GM21619 (cell line): Measurements from ENCODE around the gene ATP6V1C2.
"Not testable (repeated sequence)": the region's sequence is repeated elsewhere in the genome, so short reads cannot be mapped to it uniquely, and the experiment has no call there.

Experiments used
- ATAC-seq: cut with Tn5 transposase; IDR thresholded peaks from one replicate; pipeline ENCODE4 v1.9.1; 2021; ENCODE audit not compliant: unreplicated experiment

ATP6V1C2 gene

GRCh38 chr2:10811517-10811916 is 90.1 kb downstream of the ATP6V1C2 start:
- no peak for ATAC-seq

GRCh38 chr2:10812362-10813162 is 91.1 kb downstream of the ATP6V1C2 start, which contains the start of gene PDIA6:
Gene PDIA6, minus strand, starts transcription at chr2:10812785. Its CDS starts 89 bp downstream, at chr2:10812696.
- peak; percentile 89 for ATAC-seq

- not testable (repeated sequence) for ATAC-seq
Observed at GRCh38 chr2:10813163-10814138, 92.0 kb downstream of the ATP6V1C2 start.

- ATAC-seq: no peak
Observed at GRCh38 chr2:10814142-10814541, 92.7 kb downstream of the ATP6V1C2 start.

- no peak for ATAC-seq
Observed at GRCh38 chr2:10814571-10815331, 93.3 kb downstream of the ATP6V1C2 start.

GRCh38 chr2:10817413-10817812 is 96.0 kb downstream of the ATP6V1C2 start:
- no peak for ATAC-seq

GRCh38 chr2:10818305-10818704 is 96.9 kb downstream of the ATP6V1C2 start:
- not testable (repeated sequence) for ATAC-seq

GRCh38 chr2:10818984-10819383 is 97.6 kb downstream of the ATP6V1C2 start:
- ATAC-seq: no peak

GRCh38 chr2:10819714-10820314 is 98.4 kb downstream of the ATP6V1C2 start:
- ATAC-seq: no peak

GRCh38 chr2:10820562-10820961 is 99.1 kb downstream of the ATP6V1C2 start:
- no peak for ATAC-seq

- ATAC-seq: no peak
Observed at GRCh38 chr2:10820978-10821695, 99.7 kb downstream of the ATP6V1C2 start.

GRCh38 chr2:10824191-10824590 is 102.8 kb downstream of the ATP6V1C2 start:
- no peak for ATAC-seq

GRCh38 chr2:10826026-10826425 is 104.6 kb downstream of the ATP6V1C2 start:
- no peak for ATAC-seq

- ATAC-seq: no peak
Observed at GRCh38 chr2:10826625-10827024, 105.2 kb downstream of the ATP6V1C2 start.

GRCh38 chr2:10828346-10828745 is 106.9 kb downstream of the ATP6V1C2 start:
- ATAC-seq: no peak

- no peak for ATAC-seq
Observed at GRCh38 chr2:10829299-10829698, 107.9 kb downstream of the ATP6V1C2 start.

- no peak for ATAC-seq
Observed at GRCh38 chr2:10830203-10830602, 108.8 kb downstream of the ATP6V1C2 start.

- ATAC-seq: no peak
Observed at GRCh38 chr2:10830641-10831399, 109.4 kb downstream of the ATP6V1C2 start.

- ATAC-seq: no peak
Observed at GRCh38 chr2:10831400-10831985, 110.1 kb downstream of the ATP6V1C2 start.
